NCI-H510A (cell line): ENCODE data around the gene RITA1.
"Not testable (repeated sequence)": the region's sequence is repeated elsewhere in the genome, so short reads cannot be mapped to it uniquely, and the experiment has no call there.

Experiments
- DNase-seq: peaks from one replicate; lab custom pipeline; 2025; lab: John Stamatoyannopoulos, UW

Gene RITA1

GRCh38 chr12:113185180-113186032 is at the start of gene RITA1, which contains the start of gene DDX54:
RITA1 (plus strand) TSS chr12:113185721; CDS start chr12:113186747, 1,026 bp downstream.
DDX54 (minus strand) TSS chr12:113185478; CDS start chr12:113185451, 27 bp downstream.
- DNase-seq = peak; percentile 85

DNA sequence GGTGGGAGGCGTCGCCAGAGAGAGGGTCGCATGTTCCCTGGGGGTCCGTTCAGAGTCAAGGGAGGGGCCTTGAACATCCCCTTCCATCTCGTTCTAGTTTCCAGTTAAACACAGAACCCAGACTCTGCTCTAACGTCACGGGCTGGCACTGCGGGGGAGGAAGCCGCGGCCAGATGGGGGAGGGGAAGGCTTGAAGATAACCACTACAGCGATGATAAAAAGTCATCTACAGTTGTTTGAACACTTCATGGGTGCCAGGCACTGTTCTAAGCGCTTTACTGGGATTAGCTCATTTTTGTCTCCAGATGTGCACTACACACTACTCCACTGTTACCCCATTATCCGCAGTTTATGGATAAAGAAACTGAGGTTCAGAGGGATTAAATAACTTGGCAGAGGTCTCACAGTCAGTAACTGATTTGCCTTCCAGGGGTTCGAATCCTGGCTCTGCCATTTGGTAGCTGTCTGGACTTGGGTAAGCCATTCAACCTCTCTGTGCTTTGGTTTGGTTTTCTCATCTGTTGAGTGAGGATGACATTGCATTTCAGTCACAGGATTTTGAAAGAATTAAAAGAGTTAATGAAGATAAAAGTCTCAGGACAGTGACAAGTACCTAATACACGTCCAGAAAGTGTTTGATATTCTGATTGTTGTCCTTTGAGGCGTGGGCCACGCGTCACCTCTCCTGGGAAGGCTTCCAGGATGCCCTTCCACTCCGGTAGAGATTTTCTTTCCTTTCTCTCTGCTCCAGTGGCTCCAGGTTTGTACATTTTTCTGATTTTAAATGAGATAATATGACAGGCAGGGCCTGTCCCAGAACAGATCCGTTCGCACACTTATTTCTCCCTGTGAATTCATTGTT is 49.2 kb upstream of the RITA1 start:
- DNase-seq = peak; percentile 47

- no peak for DNase-seq
These were observed 48.5 kb upstream of the RITA1 start for GRCh38 chr12:113136990-113137511.

- DNase-seq = no peak
These were observed 47.4 kb upstream of the RITA1 start for GRCh38 chr12:113137861-113138783.

DNA sequence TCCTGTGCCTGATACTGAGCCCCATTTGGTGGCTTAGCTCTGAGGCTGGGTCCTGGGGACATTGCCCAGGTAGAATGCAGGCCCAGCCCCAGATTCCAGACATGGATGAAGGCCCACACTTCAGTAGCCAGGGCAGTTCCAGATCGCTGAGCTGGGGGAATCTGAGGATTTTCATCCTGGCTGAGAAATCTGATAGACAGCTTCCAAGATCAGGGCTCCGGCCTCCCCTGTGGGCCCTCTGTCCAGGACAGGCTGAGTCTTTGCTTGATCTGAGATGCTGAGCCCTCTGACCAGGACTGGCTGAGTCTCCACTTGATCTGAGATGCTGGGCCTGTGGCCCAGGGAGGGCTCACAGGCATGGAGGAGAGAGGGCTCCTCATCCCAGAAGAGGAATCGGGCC is 46.7 kb upstream of the RITA1 start:
- no peak for DNase-seq

- DNase-seq = no peak
These were observed 44.8 kb upstream of the RITA1 start for GRCh38 chr12:113140706-113141105.

DNA sequence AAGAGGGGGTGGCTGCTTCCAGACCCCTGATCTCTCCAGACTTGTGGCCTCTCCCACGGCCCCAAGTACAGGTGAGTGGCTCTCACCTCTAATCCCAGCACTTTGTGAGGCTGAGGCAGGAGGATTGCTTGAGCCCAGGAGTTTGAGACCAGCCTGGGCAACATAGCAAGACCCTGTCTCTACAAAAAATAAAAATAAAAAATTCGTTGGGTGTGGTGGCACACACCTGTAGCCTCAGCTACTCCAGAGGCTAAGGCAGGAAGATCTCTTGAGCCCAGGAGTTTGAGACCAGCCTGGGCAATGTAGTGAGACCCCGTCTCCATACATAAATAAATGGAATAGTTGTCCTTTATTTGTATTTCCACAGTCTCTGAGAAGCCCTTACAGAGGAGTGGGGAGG is 43.8 kb upstream of the RITA1 start:
- DNase-seq = not testable (repeated sequence)

DNA sequence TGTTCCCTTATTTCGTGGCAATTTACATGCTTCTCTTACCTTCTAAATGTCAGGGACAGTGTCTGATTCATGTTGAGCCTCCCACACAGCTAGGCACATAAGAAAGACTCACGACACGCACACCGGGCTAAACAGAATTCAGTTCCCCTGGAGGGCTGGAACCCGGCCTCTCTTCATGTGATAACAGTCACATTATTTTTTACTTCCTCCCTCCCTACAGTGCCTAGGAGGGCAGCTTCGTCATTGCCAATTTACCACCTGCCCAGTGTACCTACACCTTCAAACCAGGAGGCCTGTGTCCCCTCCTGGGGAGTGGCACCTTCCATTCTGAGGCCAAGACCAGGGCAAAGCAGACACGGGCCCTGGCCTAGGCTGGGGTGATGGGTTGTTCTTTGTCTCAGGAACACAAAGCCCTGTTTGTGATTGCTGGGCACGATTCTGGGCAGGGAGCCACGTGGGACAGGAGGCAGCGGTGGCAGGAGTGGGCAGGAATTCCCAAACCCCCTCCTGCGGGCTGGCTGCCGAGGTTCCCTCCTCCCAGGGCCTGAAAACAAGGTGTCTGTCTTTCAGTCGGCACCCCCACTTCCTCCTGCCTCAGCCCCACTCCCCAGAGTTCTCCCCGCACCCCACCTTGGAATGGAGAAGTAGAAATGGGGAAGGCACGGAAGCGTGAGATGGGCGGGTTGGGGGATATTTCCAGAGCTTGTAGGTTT is 43.2 kb upstream of the RITA1 start:
- no peak for DNase-seq

DNA sequence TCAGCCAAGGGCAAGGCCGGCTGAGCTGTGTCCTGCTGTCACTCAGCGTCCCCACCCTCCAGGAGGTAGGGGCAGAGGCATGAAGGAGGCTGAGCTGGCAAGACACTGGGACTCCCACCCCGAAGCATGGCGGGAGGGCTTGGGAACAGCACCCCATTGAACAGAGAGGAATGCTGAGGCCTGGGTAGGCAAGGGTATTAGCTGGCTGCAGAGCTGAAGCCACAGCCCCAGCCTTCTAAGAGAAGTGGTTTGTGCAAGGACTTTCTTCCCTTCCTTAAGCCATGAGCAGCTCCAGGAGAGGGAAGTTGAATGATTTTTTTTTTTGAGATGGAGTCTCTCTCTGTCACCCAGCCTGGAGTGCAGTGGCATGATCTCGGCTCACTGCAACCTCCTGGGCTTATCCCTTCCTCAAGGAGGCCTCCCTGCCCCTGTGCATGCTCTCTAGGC is 42.6 kb upstream of the RITA1 start:
- DNase-seq = no peak

- no peak for DNase-seq
These were observed 41.6 kb upstream of the RITA1 start for GRCh38 chr12:113143959-113144358.

GRCh38 chr12:113144806-113145205 is 40.7 kb upstream of the RITA1 start:
- DNase-seq = no peak

- DNase-seq = no peak
These were observed 39.6 kb upstream of the RITA1 start for GRCh38 chr12:113145720-113146551.

DNA sequence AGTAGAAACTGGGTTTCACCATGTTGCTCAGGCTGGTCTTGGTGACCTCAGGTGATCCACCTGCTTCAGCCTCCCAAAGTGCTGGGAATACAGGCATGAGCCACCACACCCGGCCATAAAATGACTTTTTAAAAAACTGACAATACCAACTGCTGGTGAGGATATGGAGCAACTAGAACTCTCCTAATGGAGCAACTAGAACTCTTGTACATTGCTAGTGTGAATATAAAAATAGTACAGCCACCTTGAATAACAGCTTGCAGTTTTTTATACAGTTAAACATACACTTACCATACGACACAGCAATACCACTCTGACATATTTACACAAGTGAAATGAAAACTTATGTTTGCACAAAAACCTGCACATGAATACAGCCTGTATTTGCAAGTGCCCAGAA is 38.5 kb upstream of the RITA1 start:
- no peak for DNase-seq

DNA sequence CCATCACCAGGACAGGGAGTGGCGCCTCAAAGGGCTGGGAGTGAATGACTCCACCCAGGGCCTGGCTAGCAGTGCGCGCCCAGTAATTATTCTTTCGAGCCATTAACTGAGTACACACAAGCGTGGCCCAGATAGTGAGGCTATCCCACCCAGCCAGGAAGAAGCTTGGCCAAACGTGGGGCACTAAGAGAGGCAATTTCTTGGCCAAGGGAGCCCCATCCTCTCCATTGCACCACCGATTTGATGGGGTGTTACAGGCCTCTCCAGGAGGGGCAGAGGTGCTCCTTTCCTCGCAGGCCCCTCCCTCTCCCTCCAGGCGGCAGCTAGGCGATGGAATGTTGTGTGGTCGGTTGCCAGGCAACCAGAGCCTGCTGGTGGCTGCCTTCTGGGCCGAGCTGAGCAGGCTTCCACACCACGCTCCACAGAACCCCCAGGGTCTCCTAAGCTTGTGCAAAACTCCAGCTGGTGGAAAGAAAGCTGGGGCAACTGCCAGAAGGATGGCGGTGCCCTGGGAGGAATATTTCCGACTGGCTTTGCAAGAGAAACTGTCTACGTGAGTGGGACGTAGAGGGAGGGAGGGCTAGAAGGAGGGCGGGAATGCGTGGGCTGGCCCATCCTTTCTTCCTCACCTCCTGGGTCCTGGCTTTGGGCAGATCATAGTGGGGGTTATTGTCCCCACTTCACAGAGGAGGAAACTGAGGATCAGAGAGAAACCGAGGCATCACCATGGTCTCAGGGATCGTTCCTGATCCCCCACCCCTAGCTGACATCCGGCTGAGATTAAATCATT is 36.0 kb upstream of the RITA1 start, which contains the start of gene CFAP73:
Gene CFAP73 (plus strand): TSS at position 364 of the 790 bp plus-strand sequence. CDS start 134 bp downstream, at position 498.
- peak; percentile 83 for DNase-seq

DNA sequence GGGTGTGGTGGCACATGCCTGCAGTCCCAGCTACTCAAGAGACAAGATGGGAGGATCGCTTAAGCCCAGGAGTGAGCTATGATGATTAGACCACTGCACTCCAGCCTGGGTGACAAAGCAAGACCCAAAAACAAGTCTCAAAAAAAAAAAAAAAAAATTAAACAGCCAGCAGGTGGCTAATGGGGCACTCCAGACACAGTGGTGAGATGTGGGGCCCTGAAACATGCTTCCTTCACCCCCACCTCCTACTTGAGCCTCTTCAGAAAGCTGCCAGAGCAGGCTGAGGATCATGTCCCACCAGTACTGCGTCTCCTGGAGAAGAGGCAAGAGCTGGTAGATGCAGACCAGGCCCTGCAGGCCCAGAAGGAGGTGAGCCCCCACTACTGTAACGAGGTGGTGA is 33.9 kb upstream of the RITA1 start:
- no peak for DNase-seq

- no peak for DNase-seq
These were observed 33.2 kb upstream of the RITA1 start for GRCh38 chr12:113152196-113152834.

DNA sequence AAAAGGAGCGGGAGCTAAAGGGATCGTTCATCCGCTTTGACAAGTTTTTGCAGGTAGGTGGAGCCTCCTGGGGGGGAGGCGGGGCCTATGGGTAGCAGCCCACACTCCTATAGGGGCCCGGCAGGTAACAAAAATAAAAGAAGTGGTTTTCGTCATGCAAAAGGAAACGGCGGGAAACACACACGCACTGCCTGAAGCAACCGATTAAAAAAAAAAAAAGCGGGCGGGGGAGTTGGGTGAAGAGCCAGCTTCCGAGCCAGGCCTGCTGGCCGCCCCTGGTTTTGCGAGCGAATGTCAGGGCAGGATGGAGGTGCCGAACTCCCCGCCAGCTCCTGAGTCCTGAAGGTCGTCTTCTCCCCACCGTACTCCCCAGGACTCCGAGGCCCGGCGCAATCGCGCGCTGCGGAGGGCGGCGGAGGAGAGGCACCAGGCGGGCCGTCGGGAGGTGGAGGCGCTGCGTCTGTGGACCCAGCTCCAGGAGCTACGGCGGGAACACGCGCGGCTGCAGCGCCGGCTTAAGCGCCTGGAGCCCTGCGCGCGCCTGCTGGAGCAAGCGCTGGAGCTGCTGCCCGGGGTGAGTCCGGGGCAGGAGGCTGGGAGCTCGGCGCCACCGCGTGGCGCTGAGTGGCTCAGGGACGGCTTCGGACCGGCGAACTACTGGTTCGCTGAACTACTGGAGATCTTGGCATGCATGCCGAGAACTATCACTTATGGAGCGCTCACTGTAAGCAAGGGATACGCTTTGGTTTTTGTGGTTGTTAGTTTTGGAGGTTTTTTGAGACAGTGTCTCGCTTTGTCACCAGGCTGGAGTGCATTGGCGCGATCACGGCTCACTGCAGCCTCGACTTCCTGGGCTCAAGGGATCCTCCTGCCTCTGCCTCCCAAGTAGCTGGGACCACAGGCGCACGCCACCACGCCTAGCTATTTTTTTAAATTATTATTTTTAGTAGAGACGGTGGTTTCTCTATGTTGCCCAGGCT is 32.4 kb upstream of the RITA1 start:
- peak; percentile 79 for DNase-seq
